Sigmoid colon (tissue), 7 donors: ENCODE results near the gene AQP1. TPM values are rescaled to one million over a fixed set of nuclear protein-coding genes. Genes with fewer than 3 reads are reported as not detected.

Source experiments
- DNase-seq: peaks from one replicate; pipeline ENCODE4 v3.0.0-alpha.2; 2019
- H3K27ac ChIP-seq, 4 donors: fragments of 200-600 bp; sonication (generic); one replicate each; pipeline ENCODE4 v1.5.1; 2016 to 2019; ENCODE audit warnings: mild to moderate bottlenecking in 1 of 4
- H3K27me3 ChIP-seq, 3 donors: fragments of 200-600 bp; sonication (generic); one replicate each; pipeline ENCODE4 v1.5.1; 2019; ENCODE audit warnings: mild to moderate bottlenecking in 1 of 3
- H3K36me3 ChIP-seq, 4 donors: fragments of 200-600 bp; sonication (generic); one replicate each; pipeline ENCODE4 v1.5.1; 2016 to 2019
- H3K4me1 ChIP-seq, 4 donors: fragments of 200-600 bp; sonication (generic); one replicate each; pipeline ENCODE4 v1.5.1; 2017 to 2019
- H3K4me3 ChIP-seq, 4 donors: fragments of 200-600 bp; sonication (generic); one replicate each; pipeline ENCODE4 v1.5.1; 2017 to 2019; ENCODE audit warnings: mild to moderate bottlenecking in 2 of 4, moderate library complexity in 1 of 4
- H3K9me3 ChIP-seq, 4 donors: fragments of 200-600 bp in 3 of 4; sonication (generic) in 3 of 4; one replicate each; pipeline versions ENCODE4 v1.5.1 to v1.6.1; 2013 to 2019
- EP300 ChIP-seq, 4 donors: sonication (generic); formaldehyde crosslinking; IDR thresholded peaks; one replicate each; pipeline ENCODE4 v1.6.1; 2017; ENCODE audit warnings: antibody characterized with exemption in 4 of 4
- POLR2A ChIP-seq, 2 donors: fragments of 450-650 bp; IDR thresholded peaks; one replicate each; pipeline ENCODE4 v1.6.1; 2016; ENCODE audit warnings: antibody characterized with exemption in 2 of 2, mild to moderate bottlenecking in 2 of 2, moderate library complexity in 2 of 2
- POLR2AphosphoS5 ChIP-seq, 4 donors: sonication (generic); formaldehyde crosslinking; IDR thresholded peaks; one replicate each; pipeline ENCODE4 v1.6.1; 2017; ENCODE audit warnings: antibody characterized with exemption in 4 of 4
- WGBS, 2 donors: extraction: QIAGEN DNeasy Blood & Tissue Kit; methylation state at CpG; one replicate each; pipeline ENCODE4 v1.1.7; 2013; 5-methylcytosine and 5-hydroxymethylcytosine counted together
- intact Hi-C: fragments of 100-400 bp; cut with DNase I; formaldehyde crosslinking; loops from one replicate; pipeline ENCODE4 v1.15.1; 2023
- polyA plus RNA-seq, 3 donors: library from polyadenylated mRNA; stranded (reverse); fragments of 200-250 nt; gene quantifications; one replicate each; pipeline ENCODE4 v1.2.3, GENCODE V29; 2013
- total RNA-seq, 4 donors: library from RNA; depleted of rRNA; stranded (reverse); fragments of >200 nt; gene quantifications; one replicate each; pipeline ENCODE4 v1.1.0, GENCODE V29; 2016
- TF ChIP-seq, protein P1 (sequence below), 4 experiments: fragments of 450-650 bp in 3 of 4; fragments of 200-600 bp in 1 of 4; IDR thresholded peaks; one replicate each; pipeline ENCODE4 v1.5.1; 2016 to 2019; ENCODE audit warnings: antibody characterized with exemption in 4 of 4, mild to moderate bottlenecking in 3 of 4, moderate library complexity in 2 of 4
- donor health status: healthy with polysubstance abuse.
- donor health status: Bipolar disorder and iron deficiency.
- donor health status: healthy.

Gene AQP1
- total and polyA plus RNA-seq, 7 donors = 3.7 to 191 (median 66.0) TPM

DNA sequence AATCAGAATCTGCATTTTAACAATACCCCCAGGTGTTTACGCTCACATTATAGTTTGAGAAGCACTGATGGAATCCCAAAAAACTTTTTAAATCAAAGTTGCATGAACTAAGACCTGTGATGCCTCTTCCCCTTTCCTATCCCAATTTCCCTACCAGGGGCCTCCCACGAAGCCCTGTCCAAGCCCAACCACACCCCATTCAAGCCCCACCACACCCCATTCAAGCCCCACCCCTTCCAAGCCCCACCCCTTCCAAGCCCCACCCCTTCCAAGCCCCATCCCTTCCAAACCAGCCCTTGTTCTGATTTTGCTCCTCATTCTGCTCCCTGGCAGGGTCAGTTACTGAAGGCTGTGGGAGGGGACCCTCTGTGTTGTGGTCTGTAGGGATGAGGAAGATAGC lies 9.8 kb upstream of the AQP1 start:
- WGBS, 2 donors = 68 to 75% methylated on average over 2 of the region's 2 CpGs
- Histone ChIP-seq H3K36me3 (no peaks in the 10 kb centered on the region), H3K4me3 (no peak overlapping the region), H3K9me3 (no peaks in the 10 kb centered on the region), H3K27ac (peak overlapping the region in 1 of 4 donors; percentile 72), H3K4me1 (peaks cover 0 to 31% (median 22%) of the 10 kb centered on the region in 4 donors), H3K27me3 (no peaks in the 10 kb centered on the region)
- DNase-seq = no peak
- intact Hi-C loops = no loop called here
- no peak for TF ChIP-seq POLR2A (IDR thresholded peaks at IDR 0.05)

DNA sequence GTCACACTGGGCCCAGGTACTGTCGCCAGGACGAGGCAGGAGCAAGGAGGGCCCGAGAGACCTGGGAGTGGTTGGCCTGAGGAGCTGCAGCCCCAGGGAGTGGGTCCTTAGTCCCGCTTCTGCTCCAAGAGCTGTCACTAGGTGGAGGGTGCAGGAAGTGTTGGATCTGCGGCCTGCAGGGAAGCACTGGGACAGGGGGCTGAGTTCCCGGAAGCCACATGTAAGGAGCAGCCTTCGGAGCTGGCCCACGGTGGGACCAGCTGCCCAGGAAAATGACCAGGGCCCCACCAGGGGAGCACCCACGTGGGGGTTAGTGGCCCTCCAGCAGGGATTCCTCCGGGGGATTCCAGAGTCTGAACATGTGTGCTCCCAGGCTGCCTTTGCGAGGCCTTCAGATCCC lies 9.2 kb upstream of the AQP1 start:
- no peak for DNase-seq
- H3K9me3 ChIP-seq = no peaks in the 10 kb centered on the region
- no peak overlapping the region for H3K27ac ChIP-seq
- H3K4me1 ChIP-seq = peaks cover 0 to 28% (median 25%) of the 10 kb centered on the region in 4 donors
- no peaks in the 10 kb centered on the region for H3K36me3 ChIP-seq
- TF ChIP-seq EP300 (IDR thresholded peaks at IDR 0.05) = no peak
- no peak for TF ChIP-seq POLR2AphosphoS5 (IDR thresholded peaks at IDR 0.05)
- TF ChIP-seq, protein P1, sequence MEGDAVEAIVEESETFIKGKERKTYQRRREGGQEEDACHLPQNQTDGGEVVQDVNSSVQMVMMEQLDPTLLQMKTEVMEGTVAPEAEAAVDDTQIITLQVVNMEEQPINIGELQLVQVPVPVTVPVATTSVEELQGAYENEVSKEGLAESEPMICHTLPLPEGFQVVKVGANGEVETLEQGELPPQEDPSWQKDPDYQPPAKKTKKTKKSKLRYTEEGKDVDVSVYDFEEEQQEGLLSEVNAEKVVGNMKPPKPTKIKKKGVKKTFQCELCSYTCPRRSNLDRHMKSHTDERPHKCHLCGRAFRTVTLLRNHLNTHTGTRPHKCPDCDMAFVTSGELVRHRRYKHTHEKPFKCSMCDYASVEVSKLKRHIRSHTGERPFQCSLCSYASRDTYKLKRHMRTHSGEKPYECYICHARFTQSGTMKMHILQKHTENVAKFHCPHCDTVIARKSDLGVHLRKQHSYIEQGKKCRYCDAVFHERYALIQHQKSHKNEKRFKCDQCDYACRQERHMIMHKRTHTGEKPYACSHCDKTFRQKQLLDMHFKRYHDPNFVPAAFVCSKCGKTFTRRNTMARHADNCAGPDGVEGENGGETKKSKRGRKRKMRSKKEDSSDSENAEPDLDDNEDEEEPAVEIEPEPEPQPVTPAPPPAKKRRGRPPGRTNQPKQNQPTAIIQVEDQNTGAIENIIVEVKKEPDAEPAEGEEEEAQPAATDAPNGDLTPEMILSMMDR (IDR thresholded peaks at IDR 0.05) = no peak
- no peak for TF ChIP-seq POLR2A (IDR thresholded peaks at IDR 0.05)
- intact Hi-C loops = no loop called here
- no peak overlapping the region for H3K4me3 ChIP-seq
- WGBS, 2 donors = 92% methylated on average over 11 of the region's 11 CpGs
- no peaks in the 10 kb centered on the region for H3K27me3 ChIP-seq

DNA sequence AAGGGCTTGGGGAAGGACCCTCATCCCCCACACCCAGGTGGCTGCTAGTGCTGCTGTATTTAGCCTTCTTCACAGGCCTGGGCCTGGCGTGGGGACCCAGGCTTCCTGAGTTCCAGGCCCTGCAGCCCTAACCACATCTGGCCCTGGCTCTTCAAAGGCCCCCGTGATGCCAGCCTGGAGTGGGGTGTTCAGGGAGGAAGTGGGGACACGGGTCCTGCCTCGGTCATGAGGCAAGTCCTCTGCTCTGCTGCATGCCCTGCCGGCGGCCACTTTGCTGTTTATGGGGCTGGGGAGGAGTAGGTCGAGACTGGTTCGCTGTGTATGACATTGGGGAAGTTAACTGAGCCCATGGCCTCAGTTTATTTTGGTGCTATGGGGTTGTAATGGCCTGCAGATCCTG lies 8.5 kb upstream of the AQP1 start:
- Histone ChIP-seq H3K9me3 (no peaks in the 10 kb centered on the region), H3K4me3 (no peak overlapping the region), H3K27me3 (no peaks in the 10 kb centered on the region), H3K4me1 (peaks cover 0 to 33% (median 30%) of the 10 kb centered on the region in 4 donors), H3K36me3 (no peaks in the 10 kb centered on the region), H3K27ac (no peak overlapping the region)
- TF ChIP-seq, protein P1 (IDR thresholded peaks at IDR 0.05) = no peak
- no peak for TF ChIP-seq POLR2A (IDR thresholded peaks at IDR 0.05)
- TF ChIP-seq POLR2AphosphoS5 (IDR thresholded peaks at IDR 0.05) = no peak
- no peak for TF ChIP-seq EP300 (IDR thresholded peaks at IDR 0.05)
- DNase-seq = no peak
- intact Hi-C loops = no loop called here
- 90 to 95% methylated on average over 8 of the region's 8 CpGs for WGBS, 2 donors

DNA sequence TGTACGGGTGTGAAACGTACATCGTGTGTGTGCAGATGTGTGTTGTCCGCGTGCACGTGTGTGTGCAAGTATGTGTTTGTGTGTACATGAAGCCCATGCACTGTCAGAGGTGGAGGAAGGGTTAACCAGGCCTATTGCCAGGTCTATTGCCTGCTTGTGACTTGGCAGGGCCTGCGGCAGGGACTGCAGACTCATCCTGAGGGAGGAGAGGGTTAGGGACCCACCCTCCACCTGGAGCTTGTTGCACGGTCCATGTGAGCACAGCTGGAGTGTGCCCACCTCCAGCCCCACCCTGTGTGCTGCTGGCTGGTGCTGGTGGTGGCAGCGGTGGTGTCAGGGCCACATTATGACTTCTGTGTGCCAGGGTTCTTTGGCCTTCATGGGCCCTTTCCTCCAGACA lies 7.1 kb upstream of the AQP1 start:
- Histone ChIP-seq H3K4me3 (no peak overlapping the region), H3K27ac (peak overlapping the region in 1 of 4 donors; percentile 90), H3K36me3 (no peaks in the 10 kb centered on the region), H3K9me3 (no peaks in the 10 kb centered on the region), H3K4me1 (peaks cover 0 to 44% (median 41%) of the 10 kb centered on the region in 4 donors), H3K27me3 (no peaks in the 10 kb centered on the region)
- WGBS, 2 donors = 60 to 82% methylated on average over 9 of the region's 9 CpGs
- TF ChIP-seq, protein P1 (IDR thresholded peaks at IDR 0.05) = no peak
- TF ChIP-seq POLR2A (IDR thresholded peaks at IDR 0.05) (no peak), POLR2AphosphoS5 (IDR thresholded peaks at IDR 0.05) (no peak), EP300 (IDR thresholded peaks at IDR 0.05) (no peak)
- intact Hi-C loops = no loop called here
- no peak for DNase-seq

DNA sequence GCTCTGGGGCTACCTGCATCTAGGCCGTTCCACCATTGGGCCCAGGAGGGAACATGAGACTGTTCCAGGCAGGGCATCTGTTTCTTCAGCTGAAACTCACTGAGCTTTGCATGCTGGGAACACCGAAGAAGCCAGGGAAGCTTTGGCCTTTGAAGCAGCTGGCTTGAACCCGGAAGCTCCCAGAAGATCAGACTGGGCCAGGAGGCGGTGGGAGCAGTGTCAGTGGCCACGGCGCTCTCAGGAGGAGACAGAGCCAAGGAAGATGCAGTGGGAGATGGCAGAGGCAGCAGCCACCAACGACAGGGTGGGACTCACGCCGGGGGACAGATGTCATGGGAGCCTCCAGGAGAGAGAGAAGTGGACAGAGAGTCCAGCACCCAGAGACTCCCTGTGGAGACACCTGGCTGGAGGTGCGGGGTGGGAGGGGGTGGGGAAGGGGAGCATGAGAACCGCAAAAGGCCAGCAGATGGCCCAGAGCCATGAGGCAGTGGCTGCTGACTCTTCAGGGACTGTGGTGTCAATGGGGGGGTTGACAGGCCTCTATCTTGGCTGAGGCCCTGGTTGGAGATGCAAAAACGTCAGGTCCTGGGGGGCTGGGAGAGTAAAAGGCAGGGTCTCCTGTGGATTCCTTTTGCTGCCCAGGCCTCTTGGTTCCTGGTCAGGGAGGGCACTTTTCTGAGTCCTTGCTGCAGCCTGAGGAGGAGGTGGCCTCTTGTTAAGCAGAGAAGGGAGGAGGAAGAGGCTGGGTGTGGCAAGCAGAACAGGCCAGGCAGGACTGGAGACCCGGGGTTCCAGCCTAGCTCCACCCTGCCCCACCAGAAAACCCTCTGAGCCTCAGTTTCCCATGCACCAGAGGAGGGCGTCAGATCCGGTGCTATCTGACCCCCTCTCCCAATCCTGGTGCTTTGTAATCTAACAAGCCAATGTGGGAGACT lies 6.3 kb upstream of the AQP1 start:
- no peak for DNase-seq
- Histone ChIP-seq H3K4me1 (peaks cover 0 to 52% (median 49%) of the 10 kb centered on the region in 4 donors), H3K27me3 (no peaks in the 10 kb centered on the region), H3K36me3 (no peaks in the 10 kb centered on the region), H3K4me3 (no peak overlapping the region), H3K9me3 (no peaks in the 10 kb centered on the region), H3K27ac (peak overlapping the region; percentile 44 to 90 (median 60))
- 64 to 82% methylated on average over 15 of the region's 15 CpGs for WGBS, 2 donors
- TF ChIP-seq EP300 (IDR thresholded peaks at IDR 0.05) = no peak
- no peak for TF ChIP-seq POLR2AphosphoS5 (IDR thresholded peaks at IDR 0.05)
- TF ChIP-seq POLR2A (IDR thresholded peaks at IDR 0.05) = no peak
- TF ChIP-seq, protein P1 (IDR thresholded peaks at IDR 0.05) = no peak
- intact Hi-C loops = no loop called here
